ENCODE measurements around the gene EYA3.

Gene EYA3

GRCh38 chr1:27935721-27936120 is 152.7 kb downstream of the EYA3 start:
- no peak for DNase-seq

DNA sequence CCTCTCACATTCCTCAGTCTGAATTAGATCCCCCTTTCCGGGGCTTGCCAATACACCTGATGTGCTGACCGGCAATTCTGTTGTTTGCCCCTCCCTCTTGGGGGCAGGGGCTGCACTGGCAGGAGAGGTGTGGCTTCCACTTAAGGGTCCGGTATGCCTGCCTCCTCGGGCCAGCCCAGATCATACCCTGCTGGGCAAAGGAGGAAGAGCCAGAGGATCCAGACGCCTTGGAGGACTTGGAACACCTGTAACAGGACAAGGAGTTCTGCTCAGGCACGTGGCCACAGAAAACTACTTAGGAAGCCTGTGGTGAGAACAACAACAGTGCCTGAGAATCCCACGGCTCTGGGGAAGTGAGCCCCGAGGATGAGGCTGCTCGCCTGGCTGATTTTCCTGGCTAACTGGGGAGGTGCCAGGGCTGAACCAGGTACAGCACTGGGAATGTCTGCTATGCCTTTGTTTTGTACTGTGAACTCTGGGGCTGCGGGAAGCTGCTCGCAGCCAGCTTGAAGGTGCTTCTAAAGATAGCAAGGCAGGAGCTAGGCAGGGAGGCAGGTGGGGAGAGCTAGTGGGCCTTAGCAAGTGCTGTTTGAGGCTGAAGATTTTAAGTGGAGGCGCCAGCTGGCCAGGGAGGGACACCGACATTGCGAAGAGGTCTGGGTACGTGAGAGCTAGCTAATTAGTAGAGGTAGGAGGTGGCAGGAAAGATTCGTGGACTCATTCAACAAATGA is 153.4 kb downstream of the EYA3 start, which contains the start of gene SMPDL3B:
Gene SMPDL3B (plus strand): TSS at position 183 of the 732 bp plus-strand sequence. CDS start 184 bp downstream, at position 367.
- peak; percentile 26 for DNase-seq

- no peak for DNase-seq
Observed at GRCh38 chr1:27931759-27932158, 156.7 kb downstream of the EYA3 start.

- no peak for DNase-seq
Observed at GRCh38 chr1:27931184-27931583, 157.2 kb downstream of the EYA3 start.

DNA sequence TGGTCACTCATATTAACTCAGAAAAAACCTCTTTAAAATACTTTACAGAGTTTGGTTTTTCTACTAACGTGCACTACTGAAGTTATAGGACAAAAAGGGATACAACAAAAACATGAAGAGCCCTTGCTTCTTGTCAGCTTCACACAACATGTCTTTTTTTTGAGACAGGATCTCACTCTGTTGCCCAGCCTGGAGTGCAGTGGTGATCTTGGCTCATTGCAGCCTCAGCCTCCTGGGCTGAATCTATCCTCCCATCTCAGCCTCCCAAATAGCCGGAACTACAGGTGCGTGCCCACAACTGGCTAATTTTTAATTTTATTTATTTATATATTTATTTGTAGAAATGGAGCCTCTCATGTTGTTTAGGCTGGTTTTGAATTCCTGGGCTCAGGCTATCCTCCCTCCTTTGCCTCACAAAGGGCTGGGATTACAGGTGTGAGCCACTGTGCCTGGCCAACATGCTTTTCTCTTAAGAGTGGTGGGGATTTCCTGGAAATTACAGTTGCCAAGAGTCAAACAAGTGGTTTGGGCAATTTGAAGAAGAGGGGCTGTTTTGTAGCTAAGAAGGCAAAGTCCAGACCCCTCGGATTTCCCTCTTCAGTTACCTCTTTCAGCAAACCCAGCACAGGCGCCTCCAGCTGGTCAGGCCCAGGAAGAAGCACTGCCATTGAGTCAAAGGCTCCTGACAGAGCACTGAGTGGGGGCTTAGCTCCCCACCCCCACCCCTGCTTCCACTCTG is 160.0 kb downstream of the EYA3 start:
- DNase-seq, result no peak

DNA sequence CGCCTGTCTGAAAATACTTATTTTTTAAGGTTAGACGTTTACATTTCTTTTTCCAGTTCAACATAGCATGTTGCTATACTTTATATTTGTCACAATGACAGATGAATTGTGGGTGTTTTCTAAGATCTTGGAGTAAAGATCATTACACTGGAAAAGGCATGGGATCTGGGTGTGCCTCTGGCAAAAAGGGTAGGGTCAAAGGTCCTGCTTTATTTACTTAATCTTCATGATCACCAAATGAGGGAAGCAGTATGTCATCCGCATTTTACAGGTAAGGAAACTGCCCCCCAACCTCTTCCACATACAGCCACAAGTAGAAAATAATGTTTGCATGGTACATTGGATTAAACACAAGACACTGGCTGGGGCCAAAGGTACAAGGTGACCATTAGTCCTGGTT is 166.1 kb downstream of the EYA3 start:
- no peak for DNase-seq
